Measurements from ENCODE around the gene MYO16. TPM values are rescaled to one million over a fixed set of nuclear protein-coding genes. Genes with fewer than 3 reads are reported as not detected.
"Not testable (repeated sequence)": the region's sequence is repeated elsewhere in the genome, so short reads cannot be mapped to it uniquely, and the experiment has no call there.

The MYO16 gene
- polyA plus RNA-seq, 6 donors from 2014 or later, result not detected

- Mint-ChIP-seq H3K4me3 (no peak overlapping the region), H3K9me3 (peaks cover 0 to 2% (median 0%) of the 10 kb centered on the region in 7 donors), H3K27me3 (peaks cover 1 to 22% (median 15%) of the 10 kb centered on the region in 3 donors), H3K27ac (no peak overlapping the region), H3K4me1 (no peaks in the 10 kb centered on the region), H3K36me3 (no peaks in the 10 kb centered on the region)
- ATAC-seq (ENCODE audit: low read depth in 2 of 2) (no peak), DNase-seq (no peak)
These were observed 355.0 kb downstream of the MYO16 start for GRCh38 chr13:108984251-108984920.

DNA sequence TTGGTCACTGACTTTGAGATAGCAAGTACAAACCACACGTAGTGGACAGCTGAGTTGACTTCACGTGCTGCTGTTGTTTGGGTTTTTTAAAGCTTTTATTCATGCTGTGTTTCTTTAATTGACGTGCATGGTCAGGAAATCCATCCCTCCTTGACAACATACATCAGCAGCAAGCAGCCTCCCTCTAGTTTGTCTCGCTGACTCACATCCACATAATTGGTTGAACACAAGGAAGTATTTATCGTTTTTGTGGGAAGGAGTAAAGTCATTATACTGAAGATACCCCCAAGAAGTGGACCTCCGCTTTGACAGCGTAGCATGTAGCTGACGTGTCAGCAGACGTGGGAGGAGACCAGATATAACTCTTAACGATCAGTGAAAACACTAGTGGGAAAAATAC, 355.8 kb downstream of the MYO16 start:
- Mint-ChIP-seq H3K36me3 (no peaks in the 10 kb centered on the region), H3K27me3 (peaks cover 0 to 19% (median 14%) of the 10 kb centered on the region in 3 donors)

GRCh38 chr13:108987517-108987916, 358.1 kb downstream of the MYO16 start:
- DNase-seq, result no peak
- H3K4me1 Mint-ChIP-seq, result no peaks in the 10 kb centered on the region
- peaks cover 0 to 13% (median 3%) of the 10 kb centered on the region in 3 donors for H3K27me3 Mint-ChIP-seq
- ATAC-seq (ENCODE audit: low read depth in 2 of 2), result no peak
- no peak overlapping the region for H3K4me3 Mint-ChIP-seq
- no peak overlapping the region for H3K27ac Mint-ChIP-seq
- peaks cover 0 to 2% (median 0%) of the 10 kb centered on the region in 7 donors for H3K9me3 Mint-ChIP-seq
- no peaks in the 10 kb centered on the region for H3K36me3 Mint-ChIP-seq

More for the DNA sequence above, 355.8 kb downstream of the MYO16 start:
- Mint-ChIP-seq H3K27ac (no peak overlapping the region), H3K9me3 (peaks cover 0 to 2% (median 0%) of the 10 kb centered on the region in 7 donors), H3K4me1 (no peaks in the 10 kb centered on the region), H3K4me3 (no peak overlapping the region)
- DNase-seq (no peak), ATAC-seq (ENCODE audit: low read depth in 2 of 2) (no peak)

- H3K9me3 Mint-ChIP-seq, result peaks cover 0 to 2% (median 0%) of the 10 kb centered on the region in 7 donors
- peaks cover 0 to 13% (median 3%) of the 10 kb centered on the region in 3 donors for H3K27me3 Mint-ChIP-seq
- no peak overlapping the region for H3K4me3 Mint-ChIP-seq
- ATAC-seq (ENCODE audit: low read depth in 2 of 2), result no peak
- no peak for DNase-seq
- no peak overlapping the region for H3K27ac Mint-ChIP-seq
- no peaks in the 10 kb centered on the region for H3K4me1 Mint-ChIP-seq
- H3K36me3 Mint-ChIP-seq, result no peaks in the 10 kb centered on the region
These were observed 358.5 kb downstream of the MYO16 start for GRCh38 chr13:108987944-108988343.

GRCh38 chr13:108991416-108991815, 362.0 kb downstream of the MYO16 start:
- not testable (repeated sequence) for H3K4me1 Mint-ChIP-seq; H3K27ac Mint-ChIP-seq; ATAC-seq (ENCODE audit: low read depth in 2 of 2); DNase-seq; H3K9me3 Mint-ChIP-seq; H3K4me3 Mint-ChIP-seq; H3K36me3 Mint-ChIP-seq; H3K27me3 Mint-ChIP-seq

- no peak overlapping the region for H3K4me3 Mint-ChIP-seq
- H3K27ac Mint-ChIP-seq, result no peak overlapping the region
- H3K36me3 Mint-ChIP-seq, result no peaks in the 10 kb centered on the region
- no peak for ATAC-seq (ENCODE audit: low read depth in 2 of 2)
- H3K27me3 Mint-ChIP-seq, result peaks cover 0 to 8% (median 7%) of the 10 kb centered on the region in 3 donors
- H3K4me1 Mint-ChIP-seq, result no peaks in the 10 kb centered on the region
- DNase-seq, result no peak
- peaks cover 0 to 4% (median 0%) of the 10 kb centered on the region in 7 donors for H3K9me3 Mint-ChIP-seq
These were observed 363.9 kb downstream of the MYO16 start for GRCh38 chr13:108993346-108993745.

DNA sequence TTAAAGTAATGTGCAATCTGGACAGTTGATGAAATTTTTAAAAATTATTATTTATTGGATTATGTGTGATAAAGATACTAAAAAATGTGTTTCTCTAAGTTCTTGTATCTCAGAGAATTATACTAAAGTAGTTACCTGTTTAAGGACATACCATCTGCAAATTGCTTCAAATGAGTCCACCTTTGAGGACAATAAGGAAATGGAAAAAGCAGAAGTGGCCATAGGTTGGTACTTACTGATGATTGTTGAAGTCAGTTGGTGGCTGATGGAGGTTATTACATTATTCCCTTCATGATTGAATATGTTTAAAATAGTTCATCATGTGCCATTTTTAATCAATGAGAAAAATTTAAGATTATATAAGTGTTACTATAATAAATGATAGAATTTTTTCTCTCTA, 367.0 kb downstream of the MYO16 start:
- peaks cover 0 to 17% (median 8%) of the 10 kb centered on the region in 3 donors for H3K27me3 Mint-ChIP-seq
- H3K9me3 Mint-ChIP-seq, result peaks cover 0 to 4% (median 0%) of the 10 kb centered on the region in 7 donors
- H3K4me1 Mint-ChIP-seq, result no peaks in the 10 kb centered on the region
- no peaks in the 10 kb centered on the region for H3K36me3 Mint-ChIP-seq
- H3K4me3 Mint-ChIP-seq, result no peak overlapping the region
- ATAC-seq (ENCODE audit: low read depth in 2 of 2) (no peak), DNase-seq (no peak)
- H3K27ac Mint-ChIP-seq, result no peak overlapping the region

GRCh38 chr13:109000207-109000606, 370.8 kb downstream of the MYO16 start:
- Mint-ChIP-seq H3K27ac (no peak overlapping the region), H3K36me3 (no peaks in the 10 kb centered on the region), H3K4me3 (no peak overlapping the region)

GRCh38 chr13:109002934-109003333, 373.5 kb downstream of the MYO16 start:
- H3K9me3 Mint-ChIP-seq, result peaks cover 0 to 4% (median 0%) of the 10 kb centered on the region in 7 donors
- H3K27ac Mint-ChIP-seq, result no peak overlapping the region
- DNase-seq, result no peak
- H3K36me3 Mint-ChIP-seq, result no peaks in the 10 kb centered on the region
- no peaks in the 10 kb centered on the region for H3K4me1 Mint-ChIP-seq
- peaks cover 0 to 18% (median 0%) of the 10 kb centered on the region in 3 donors for H3K27me3 Mint-ChIP-seq
- no peak for ATAC-seq (ENCODE audit: low read depth in 2 of 2)
- no peak overlapping the region for H3K4me3 Mint-ChIP-seq

More at GRCh38 chr13:109000207-109000606, 370.8 kb downstream of the MYO16 start:
- Mint-ChIP-seq H3K4me1 (no peaks in the 10 kb centered on the region), H3K9me3 (peaks cover 0 to 4% (median 0%) of the 10 kb centered on the region in 7 donors), H3K27me3 (peaks cover 0 to 18% (median 8%) of the 10 kb centered on the region in 3 donors)
- ATAC-seq (ENCODE audit: low read depth in 2 of 2) (no peak), DNase-seq (no peak)

GRCh38 chr13:109007946-109008345, 378.5 kb downstream of the MYO16 start:
- H3K27ac Mint-ChIP-seq, result no peak overlapping the region
- H3K4me1 Mint-ChIP-seq, result no peaks in the 10 kb centered on the region
- H3K4me3 Mint-ChIP-seq, result no peak overlapping the region

DNA sequence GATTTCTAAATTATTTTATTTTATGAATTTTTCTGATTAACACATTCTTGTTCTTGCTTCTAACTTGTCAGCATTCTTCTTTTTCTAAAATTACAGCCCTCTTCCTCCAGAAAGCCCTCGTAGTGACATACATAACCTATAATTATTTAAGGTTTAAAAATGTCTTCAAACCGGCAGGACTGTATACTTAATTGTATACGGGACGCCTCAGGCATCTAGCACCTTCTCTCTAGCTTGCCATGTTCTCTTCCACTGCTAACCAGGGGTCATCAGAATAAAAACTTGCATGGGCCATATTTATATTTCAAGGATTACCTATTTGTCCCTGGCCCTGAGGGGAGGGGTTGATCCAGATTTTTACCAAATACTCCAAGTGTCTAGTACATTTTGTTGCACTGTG, 380.3 kb downstream of the MYO16 start:
- Mint-ChIP-seq H3K4me1 (no peaks in the 10 kb centered on the region), H3K4me3 (no peak overlapping the region), H3K9me3 (peaks cover 2 to 6% (median 3%) of the 10 kb centered on the region in 7 donors), H3K27me3 (no peaks in the 10 kb centered on the region), H3K36me3 (no peaks in the 10 kb centered on the region), H3K27ac (no peak overlapping the region)
- DNase-seq (no peak), ATAC-seq (ENCODE audit: low read depth in 2 of 2) (no peak)

More at GRCh38 chr13:109007946-109008345, 378.5 kb downstream of the MYO16 start:
- no peak for DNase-seq
- H3K27me3 Mint-ChIP-seq, result no peaks in the 10 kb centered on the region
- no peak for ATAC-seq (ENCODE audit: low read depth in 2 of 2)
- peaks cover 0 to 4% (median 0%) of the 10 kb centered on the region in 7 donors for H3K9me3 Mint-ChIP-seq
- H3K36me3 Mint-ChIP-seq, result no peaks in the 10 kb centered on the region

- H3K4me3 Mint-ChIP-seq, result no peak overlapping the region
- H3K36me3 Mint-ChIP-seq, result no peaks in the 10 kb centered on the region
- no peak for ATAC-seq (ENCODE audit: low read depth in 2 of 2)
- peaks cover 1 to 10% (median 4%) of the 10 kb centered on the region in 7 donors for H3K9me3 Mint-ChIP-seq
- DNase-seq, result no peak
- H3K27me3 Mint-ChIP-seq, result peaks cover 0 to 2% (median 0%) of the 10 kb centered on the region in 3 donors
- H3K4me1 Mint-ChIP-seq, result no peaks in the 10 kb centered on the region
- no peak overlapping the region for H3K27ac Mint-ChIP-seq
These were observed 381.5 kb downstream of the MYO16 start for GRCh38 chr13:109010912-109011311.

GRCh38 chr13:109012115-109012514, 382.7 kb downstream of the MYO16 start:
- H3K36me3 Mint-ChIP-seq, result no peaks in the 10 kb centered on the region
- no peaks in the 10 kb centered on the region for H3K4me1 Mint-ChIP-seq
- H3K4me3 Mint-ChIP-seq, result no peak overlapping the region
- H3K27me3 Mint-ChIP-seq, result peaks cover 0 to 4% (median 0%) of the 10 kb centered on the region in 3 donors
- no peak overlapping the region for H3K27ac Mint-ChIP-seq
- ATAC-seq (ENCODE audit: low read depth in 2 of 2) (no peak), DNase-seq (no peak)
- peaks cover 0 to 13% (median 4%) of the 10 kb centered on the region in 7 donors for H3K9me3 Mint-ChIP-seq

DNA sequence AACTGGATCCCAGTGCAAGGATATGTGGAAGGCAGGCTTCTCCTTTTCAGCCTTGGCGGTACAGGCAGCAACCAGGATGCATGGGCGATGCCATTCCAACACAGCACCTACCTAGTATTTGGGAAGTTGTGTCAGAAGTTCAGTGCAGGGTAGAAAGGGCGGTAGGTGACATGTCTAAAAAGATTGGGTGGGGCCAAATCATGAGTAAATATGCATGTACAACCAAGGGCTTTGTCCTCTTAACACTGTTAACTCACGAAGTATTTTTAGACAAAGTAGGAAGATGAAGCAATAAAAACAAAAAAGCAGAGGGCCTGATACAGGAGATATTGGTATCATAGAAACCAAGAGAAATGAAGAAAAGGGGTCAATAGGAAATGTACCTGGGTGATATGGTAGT, 392.1 kb downstream of the MYO16 start:
- peaks cover 0 to 8% (median 5%) of the 10 kb centered on the region in 3 donors for H3K27me3 Mint-ChIP-seq
- ATAC-seq (ENCODE audit: low read depth in 2 of 2) (no peak), DNase-seq (no peak)
- H3K9me3 Mint-ChIP-seq, result no peaks in the 10 kb centered on the region
- peak overlapping the region in 1 of 6 donors; percentile 20 for H3K27ac Mint-ChIP-seq
- no peaks in the 10 kb centered on the region for H3K36me3 Mint-ChIP-seq
- H3K4me1 Mint-ChIP-seq, result no peaks in the 10 kb centered on the region
- no peak overlapping the region for H3K4me3 Mint-ChIP-seq

All from naive B cell (primary cell).